ENCODE measurements around the gene MAG. TPM values are rescaled to one million over a fixed set of nuclear protein-coding genes. Genes with fewer than 3 reads are reported as not detected.

MAG gene
- total and polyA plus RNA-seq, 2 of the 8 experiments (the other 6 are each of a cell fraction or from before 2014, with no cell fraction given), result 0.20 to 1.3 TPM

DNA sequence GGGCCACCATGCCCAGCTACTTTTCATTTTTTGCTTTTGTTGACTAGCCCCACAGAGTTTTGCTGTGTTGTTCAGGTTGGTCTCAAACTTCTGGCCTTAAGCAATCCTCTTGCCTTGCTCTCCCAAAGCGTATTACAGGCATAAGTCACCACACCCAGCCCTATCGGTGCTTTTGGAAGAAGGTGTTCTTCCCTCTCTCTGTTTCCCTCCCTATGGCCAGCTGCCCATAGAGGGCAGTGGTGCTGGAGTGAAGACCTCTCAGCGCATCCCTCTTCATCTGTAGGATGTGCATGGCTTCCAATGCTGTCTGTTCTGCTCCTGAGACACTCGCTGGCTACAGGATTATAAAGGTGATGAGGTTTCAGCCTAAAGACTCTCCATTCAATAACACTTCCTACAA lies 35.7 kb downstream of the MAG start:
- H2BK20ac ChIP-seq (ENCODE audit: low read length), result no peak overlapping the region
- ChIA-PET CTCF (ENCODE audit: partially characterized antibody) (interaction anchor here (0.6 to 3.3 kb wide), 10 partner anchors 8 to 283 kb away, joined by 3 to 20 read pairs (median 4); partner anchors contain the start of gene FFAR3), POLR2A (ENCODE audit: partially characterized antibody) (no interaction called here)
- no peak overlapping the region for H2BK15ac ChIP-seq (ENCODE audit: low read length)
- H2BK12ac ChIP-seq (ENCODE audit: low read depth, low read length), result no peak overlapping the region
- H3K27ac ChIP-seq (ENCODE audit: low read depth, low read length), result no peak overlapping the region
- no peaks in the 10 kb centered on the region for H3K36me3 ChIP-seq (ENCODE audit: control insufficient read depth in 2 of 4, insufficient read depth in 4 of 4, low read length in 3 of 4)
- no peak overlapping the region for H3K4ac ChIP-seq (replicated peaks; ENCODE audit: insufficient read length, low read depth, low read length)
- H2AFZ ChIP-seq (ENCODE audit: low read length), result no peak overlapping the region
- H3K23ac ChIP-seq (ENCODE audit: insufficient read length), result no peak overlapping the region
- no peaks in the 10 kb centered on the region for H4K20me1 ChIP-seq (replicated peaks in 1 of 2; ENCODE audit: control insufficient read depth in 1 of 2, insufficient read depth in 2 of 2, low read length in 2 of 2)
- H2AK5ac ChIP-seq (ENCODE audit: low read depth, low read length), result no peak overlapping the region
- H3K9ac ChIP-seq (replicated peaks in 1 of 4; ENCODE audit: extremely low read depth in 1 of 4, low read depth in 3 of 4, low read length in 3 of 4), result no peak overlapping the region
- H3K56ac ChIP-seq (replicated peaks; ENCODE audit: insufficient read length, low read depth, low read length), result no peak overlapping the region
- no peak for DNase-seq (ENCODE audit: low read depth in 1 of 2, low spot score in 2 of 2)
- no peak overlapping the region for H3K18ac ChIP-seq (ENCODE audit: extremely low read depth, low read length)
- H3K4me3 ChIP-seq (ENCODE audit: extremely low read depth in 1 of 4, insufficient read depth in 2 of 4, low read depth in 3 of 4, low read length in 4 of 4), result no peak overlapping the region
- H3K4me1 ChIP-seq (replicated peaks in 1 of 4; ENCODE audit: control insufficient read depth in 3 of 4, insufficient read depth in 4 of 4, low read length in 3 of 4), result no peaks in the 10 kb centered on the region; a peak in 1 of 7 replicates
- no peaks in the 10 kb centered on the region for H3K23me2 ChIP-seq (ENCODE audit: low read depth, low read length)
- H4K5ac ChIP-seq (ENCODE audit: insufficient read length, low read depth, low read length), result no peak overlapping the region
- H3K14ac ChIP-seq (ENCODE audit: insufficient read length), result no peak overlapping the region
- H4K8ac ChIP-seq (ENCODE audit: extremely low read depth, insufficient read depth, low read length), result no peak overlapping the region
- H2BK5ac ChIP-seq (ENCODE audit: low read depth, low read length), result no peak overlapping the region
- no peaks in the 10 kb centered on the region for H3K79me2 ChIP-seq (ENCODE audit: control insufficient read depth in 1 of 2, insufficient read depth in 2 of 2, low read length in 2 of 2)
- 81% methylated on average over 4 of the region's 4 CpGs; no CpG with 5 or more reads in 1 of the 2 experiments for WGBS, 2 experiments (ENCODE audit: extremely low coverage in 1 of 2, insufficient coverage in 1 of 2, insufficient read length in 1 of 2, insufficient replicate concordance in 2 of 2, low coverage in 1 of 2, low lambda C conversion rate in 2 of 2, missing lambda C conversion rate in 1 of 2)
- no peak overlapping the region for H2BK120ac ChIP-seq (replicated peaks; ENCODE audit: low read depth, low read length)
- no peak for FAIRE-seq
- no peaks in the 10 kb centered on the region for H3K9me3 ChIP-seq (ENCODE audit: insufficient read depth in 2 of 2, low read depth in 1 of 2, low read length in 1 of 2)
- no peak overlapping the region for H3K4me2 ChIP-seq (ENCODE audit: insufficient read depth in 1 of 2, low read depth in 2 of 2, low read length in 2 of 2)
- no peak overlapping the region for H4K91ac ChIP-seq (replicated peaks; ENCODE audit: insufficient read length, low read length)
- no peaks in the 10 kb centered on the region for H3K27me3 ChIP-seq (replicated peaks in 1 of 4; ENCODE audit: control insufficient read depth in 3 of 4, extremely low read depth in 1 of 4, insufficient read depth in 3 of 4, low read length in 3 of 4)
- H3K79me1 ChIP-seq (ENCODE audit: low read depth, low read length), result no peaks in the 10 kb centered on the region
- TF ChIP-seq TAF1 (IDR thresholded peaks at IDR 0.05; ENCODE audit: low read depth, low read length), result no peak
- TF ChIP-seq CTCF (IDR thresholded peaks at IDR 0.05; ENCODE audit: control extremely low read depth in 1 of 3, insufficient read depth in 1 of 3, low read depth in 1 of 3, low read length in 3 of 3), result peak; percentile 42 to 73 (median 71); a peak in 3 of 4 replicates
- no peak for TF ChIP-seq TAF7 (optimal IDR thresholded peaks at IDR 0.05; ENCODE audit: borderline replicate concordance, low read depth, low read length)
- TF ChIP-seq BRCA1 (IDR thresholded peaks at IDR 0.05; ENCODE audit: low read depth, low read length), result no peak
- no peak for TF ChIP-seq POU5F1 (IDR thresholded peaks at IDR 0.05; ENCODE audit: low read depth, low read length)
- no peak for TF ChIP-seq SP1 (IDR thresholded peaks at IDR 0.05; ENCODE audit: low read depth, low read length)
- peak; percentile 35 to 39; a peak in 3 of 4 replicates for TF ChIP-seq RAD21 (IDR thresholded peaks at IDR 0.05 in 1 of 2, conservative IDR thresholded peaks at IDR 0.05 in 1 of 2; ENCODE audit: low read depth in 2 of 2, low read length in 2 of 2)
- TF ChIP-seq KDM4A (IDR thresholded peaks at IDR 0.05; ENCODE audit: low read depth, low read length, severe bottlenecking), result no peak
- TF ChIP-seq, protein P1, sequence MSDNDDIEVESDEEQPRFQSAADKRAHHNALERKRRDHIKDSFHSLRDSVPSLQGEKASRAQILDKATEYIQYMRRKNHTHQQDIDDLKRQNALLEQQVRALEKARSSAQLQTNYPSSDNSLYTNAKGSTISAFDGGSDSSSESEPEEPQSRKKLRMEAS (IDR thresholded peaks at IDR 0.05), result no peak
- no peak for TF ChIP-seq KDM5A (IDR thresholded peaks at IDR 0.05; ENCODE audit: low read length)
- no peak for TF ChIP-seq SRF (IDR thresholded peaks at IDR 0.05; ENCODE audit: low read depth, low read length)

Data from H1 (cell line).